ENCODE data around the gene CD83. TPM values are rescaled to one million over a fixed set of nuclear protein-coding genes. Genes with fewer than 3 reads are reported as not detected.
"Not testable (repeated sequence)": the region's sequence is repeated elsewhere in the genome, so short reads cannot be mapped to it uniquely, and the experiment has no call there.

CD83 gene
- total RNA-seq, 1 donor from 2014 or later = 0.99 TPM

- DNase-seq (ENCODE audit: low read depth, low spot score) = no peak
Measured at GRCh38 chr6:14147891-14148290, 30.3 kb downstream of the CD83 start.

GRCh38 chr6:14148471-14148870, 30.9 kb downstream of the CD83 start:
- no peak for DNase-seq (ENCODE audit: low read depth, low spot score)

GRCh38 chr6:14149053-14149738, 31.6 kb downstream of the CD83 start:
- DNase-seq (ENCODE audit: low read depth, low spot score) = no peak

GRCh38 chr6:14149739-14150130, 32.2 kb downstream of the CD83 start:
- no peak for DNase-seq (ENCODE audit: low read depth, low spot score)

GRCh38 chr6:14151300-14151699, 33.7 kb downstream of the CD83 start:
- DNase-seq (ENCODE audit: low read depth, low spot score) = not testable (repeated sequence)

GRCh38 chr6:14151773-14152172, 34.2 kb downstream of the CD83 start:
- no peak for DNase-seq (ENCODE audit: low read depth, low spot score)

- no peak for DNase-seq (ENCODE audit: low read depth, low spot score)
Measured at GRCh38 chr6:14153228-14153627, 35.7 kb downstream of the CD83 start.

- DNase-seq (ENCODE audit: low read depth, low spot score) = no peak
Measured at GRCh38 chr6:14159090-14159489, 41.5 kb downstream of the CD83 start.

- DNase-seq (ENCODE audit: low read depth, low spot score) = no peak
Measured at GRCh38 chr6:14162826-14163225, 45.3 kb downstream of the CD83 start.

GRCh38 chr6:14165091-14165490, 47.5 kb downstream of the CD83 start:
- no peak for DNase-seq (ENCODE audit: low read depth, low spot score)

GRCh38 chr6:14166839-14167238, 49.3 kb downstream of the CD83 start:
- no peak for DNase-seq (ENCODE audit: low read depth, low spot score)

- no peak for DNase-seq (ENCODE audit: low read depth, low spot score)
Measured at GRCh38 chr6:14170128-14170527, 52.6 kb downstream of the CD83 start.

GRCh38 chr6:14172562-14172961, 55.0 kb downstream of the CD83 start:
- no peak for DNase-seq (ENCODE audit: low read depth, low spot score)

GRCh38 chr6:14174226-14174625, 56.7 kb downstream of the CD83 start:
- DNase-seq (ENCODE audit: low read depth, low spot score) = no peak

GRCh38 chr6:14174996-14175395, 57.4 kb downstream of the CD83 start:
- DNase-seq (ENCODE audit: low read depth, low spot score) = no peak

- no peak for DNase-seq (ENCODE audit: low read depth, low spot score)
Measured at GRCh38 chr6:14176429-14176828, 58.9 kb downstream of the CD83 start.

- DNase-seq (ENCODE audit: low read depth, low spot score) = no peak
Measured at GRCh38 chr6:14177413-14178082, 60.0 kb downstream of the CD83 start.

- no peak for DNase-seq (ENCODE audit: low read depth, low spot score)
Measured at GRCh38 chr6:14178083-14178445, 60.5 kb downstream of the CD83 start.

GRCh38 chr6:14180609-14181008, 63.0 kb downstream of the CD83 start:
- no peak for DNase-seq (ENCODE audit: low read depth, low spot score)

GRCh38 chr6:14182916-14183315, 65.3 kb downstream of the CD83 start:
- DNase-seq (ENCODE audit: low read depth, low spot score) = no peak
